Amniotic epithelial cell (primary cell): ENCODE measurements around the gene RANBP9.
A peak's percentile ranks its signal among the peaks of the same experiment; 100 is the strongest.

Experiments
- DNase-seq: peaks from one replicate; pipeline ENCODE4 v3.0.0-alpha.2; 2010; ENCODE audit warnings: low read depth

The RANBP9 gene

DNA sequence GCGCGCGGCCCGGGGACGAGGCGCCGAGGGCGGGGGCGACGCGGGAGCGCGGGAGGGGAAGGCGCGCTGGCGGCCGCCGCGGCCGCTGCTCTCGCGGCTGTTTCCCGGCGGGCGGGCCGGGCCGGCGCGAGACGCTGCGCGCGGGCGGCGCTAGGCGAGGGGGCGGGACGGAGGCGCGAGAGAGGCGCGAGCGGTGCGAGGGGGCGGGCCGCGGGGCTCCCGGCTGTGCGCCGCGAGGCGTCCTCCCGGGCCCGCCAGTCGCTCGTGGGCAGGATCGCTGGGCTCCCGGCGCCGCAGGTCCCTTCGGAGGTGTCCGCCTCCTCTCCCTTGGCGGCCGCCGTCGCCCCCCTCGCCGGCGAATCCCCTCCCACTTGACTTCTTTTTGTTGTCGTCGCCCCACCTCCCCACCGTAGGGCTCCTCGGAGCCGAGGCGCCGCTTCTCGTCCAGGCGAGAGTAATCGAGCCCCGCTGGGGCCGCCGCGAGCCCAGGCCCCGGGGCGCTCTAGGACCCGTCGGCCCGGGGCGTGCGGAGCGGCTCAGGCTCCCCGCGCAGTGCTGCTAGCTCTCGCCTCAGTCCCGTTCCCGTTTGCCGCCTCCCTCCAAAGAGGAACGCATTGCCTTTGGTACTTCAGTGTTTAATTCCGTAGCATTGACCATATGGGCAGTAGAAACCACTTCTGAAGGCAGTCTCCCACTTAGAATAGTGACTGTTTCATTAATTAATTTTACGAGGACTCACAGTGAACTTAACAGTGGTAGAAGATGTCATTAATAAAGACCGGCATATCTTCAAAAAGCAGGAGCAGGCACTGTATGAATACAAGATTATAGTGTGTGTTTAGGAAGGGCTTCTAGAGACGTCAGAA, at the start of gene RANBP9:
RANBP9 (minus strand) TSS at position 103 of the 866 bp plus-strand sequence. CDS start 330 bp downstream, outside the sequence.
- peak; percentile 87 for DNase-seq

DNA sequence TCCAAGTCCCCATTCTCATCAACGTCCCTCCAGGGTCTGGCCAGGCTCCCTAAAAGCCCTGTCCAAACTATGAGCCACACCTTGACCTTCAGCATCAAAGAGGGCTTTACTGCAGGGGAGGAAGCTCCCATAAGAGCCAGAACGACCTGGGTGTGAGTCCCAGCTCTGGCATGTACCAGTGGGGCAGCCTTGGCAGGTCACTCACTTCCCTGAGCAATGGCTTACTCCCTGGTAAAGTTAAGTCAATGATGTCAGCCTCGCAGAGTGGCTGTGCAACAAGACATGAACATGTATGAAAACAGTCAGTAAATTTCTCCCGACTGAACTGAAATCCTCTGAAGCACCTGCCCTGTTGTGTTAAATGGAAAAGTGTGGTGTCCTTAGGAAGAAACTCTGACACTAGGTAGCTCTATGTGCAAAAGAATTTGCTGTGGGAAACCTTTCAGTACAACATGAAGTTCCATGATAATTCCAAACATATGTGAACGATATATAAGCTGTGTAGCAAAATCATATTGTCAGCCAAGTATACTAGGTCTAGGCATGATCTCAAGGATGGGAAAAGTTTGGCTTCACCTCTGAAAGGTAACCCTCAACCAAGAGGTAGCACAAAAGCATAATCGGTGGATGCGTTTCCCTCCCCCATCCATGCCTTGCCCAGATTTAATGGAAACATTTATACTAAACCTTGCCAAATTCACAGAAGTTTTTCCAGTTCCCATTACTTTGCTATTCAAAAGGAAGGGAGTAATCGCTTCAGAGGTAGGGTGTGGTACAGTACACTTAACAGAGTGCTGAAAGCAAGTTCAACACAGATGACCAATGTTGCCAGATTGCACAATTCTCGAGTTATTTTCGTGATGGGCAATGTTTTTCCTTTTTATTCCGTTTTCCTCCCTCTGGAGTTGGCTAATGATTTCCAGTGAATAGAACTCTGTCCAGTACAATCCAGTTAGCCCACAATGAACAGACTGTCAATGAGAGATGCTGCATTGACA, 49.0 kb upstream of the RANBP9 start:
- DNase-seq = peak; percentile 81

DNA sequence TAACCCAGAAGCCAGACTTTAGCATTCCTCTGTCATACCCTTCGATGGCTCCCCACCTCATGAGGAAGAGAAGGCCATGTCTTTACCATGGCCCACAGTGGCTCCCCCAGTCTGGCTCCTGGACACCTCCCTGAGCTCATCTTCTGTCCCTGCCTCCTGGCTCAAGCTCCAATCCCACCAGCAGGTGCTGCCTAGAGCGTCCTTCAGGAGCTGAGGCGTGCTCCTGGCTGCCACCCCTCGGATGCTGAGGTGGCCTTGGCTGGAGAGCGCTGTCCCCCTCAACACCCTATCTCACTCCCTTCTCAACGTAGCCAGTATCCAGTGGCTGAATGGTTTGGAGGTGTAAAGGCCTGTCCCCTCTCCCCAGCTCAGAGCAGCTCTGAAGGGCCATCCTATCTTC, 47.4 kb upstream of the RANBP9 start:
- DNase-seq = no peak

DNA sequence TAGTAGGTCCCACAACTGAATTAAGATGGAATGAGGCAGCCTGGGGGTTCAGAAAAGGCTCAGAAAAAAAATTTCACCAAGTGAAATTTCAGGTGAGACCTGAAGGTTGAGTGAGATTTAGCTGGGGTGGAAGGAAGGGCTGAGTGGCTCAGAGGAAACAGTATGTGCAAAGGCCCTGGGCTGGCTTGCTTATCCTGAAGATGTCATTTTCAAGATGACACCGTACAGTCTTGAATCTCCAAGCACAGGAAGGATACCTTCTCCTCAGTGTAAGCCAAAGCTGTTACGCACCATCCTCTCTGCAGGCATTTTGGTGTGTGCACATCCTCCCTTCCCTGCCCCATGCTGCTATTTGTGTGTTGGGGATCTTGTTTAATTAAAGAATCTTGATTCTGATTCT, 43.0 kb upstream of the RANBP9 start:
- no peak for DNase-seq

DNA sequence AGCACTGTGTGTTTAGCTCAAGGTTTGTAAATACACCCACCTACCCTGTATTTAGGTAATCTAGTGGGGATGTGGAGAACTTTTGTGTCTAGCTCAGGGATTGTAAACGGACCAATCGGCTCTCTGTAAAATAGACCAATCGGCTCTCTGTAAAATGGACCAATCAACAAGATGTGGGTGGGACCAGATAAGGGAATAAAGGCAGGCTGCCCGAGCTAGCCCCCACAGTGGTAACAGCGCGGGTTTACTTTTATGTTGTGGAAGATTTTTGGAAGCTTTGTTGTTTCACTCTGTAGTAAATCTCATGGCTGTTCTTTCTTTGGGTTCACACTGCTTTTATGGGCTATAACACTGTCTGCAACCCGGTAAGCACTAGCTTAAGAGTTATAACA, 32.1 kb upstream of the RANBP9 start:
- no peak for DNase-seq

DNA sequence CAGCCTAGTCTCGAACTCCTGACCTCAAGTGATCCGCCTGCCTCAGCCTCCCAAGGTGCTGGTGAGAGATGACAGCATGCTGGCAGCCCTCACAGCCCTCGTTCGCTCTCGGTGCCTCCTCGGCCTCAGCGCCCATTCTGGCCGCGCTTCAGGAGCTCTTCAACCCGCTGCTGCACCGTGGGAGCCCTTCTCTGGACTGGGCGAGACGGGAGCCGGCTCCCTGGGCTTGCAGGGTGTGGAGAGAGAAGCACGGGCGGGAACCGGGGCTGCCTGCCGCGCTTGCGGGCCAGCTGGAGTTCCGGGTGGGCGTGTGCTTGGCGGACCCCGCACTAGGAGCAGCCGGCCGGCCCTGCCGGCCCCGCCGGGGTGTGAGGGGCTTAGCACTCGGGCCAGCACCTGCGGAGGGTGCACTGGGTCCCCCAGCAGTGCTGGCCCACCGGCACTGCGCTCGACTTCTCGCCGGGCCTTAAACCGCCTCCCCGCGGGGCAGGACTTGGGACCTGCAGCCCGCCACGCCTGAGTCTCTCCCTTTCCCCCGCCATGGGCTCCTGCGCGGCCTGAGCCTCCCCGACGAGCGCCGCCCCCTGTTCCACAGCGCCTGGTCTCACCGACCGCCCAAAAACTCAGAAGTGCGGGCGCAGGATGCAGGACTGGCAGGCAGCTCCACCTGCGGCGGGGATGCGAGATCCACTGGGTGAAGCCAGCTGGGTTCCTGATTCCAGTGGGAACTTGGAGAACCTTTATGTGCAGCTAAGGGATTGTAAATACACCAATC, 31.5 kb upstream of the RANBP9 start:
- no peak for DNase-seq

DNA sequence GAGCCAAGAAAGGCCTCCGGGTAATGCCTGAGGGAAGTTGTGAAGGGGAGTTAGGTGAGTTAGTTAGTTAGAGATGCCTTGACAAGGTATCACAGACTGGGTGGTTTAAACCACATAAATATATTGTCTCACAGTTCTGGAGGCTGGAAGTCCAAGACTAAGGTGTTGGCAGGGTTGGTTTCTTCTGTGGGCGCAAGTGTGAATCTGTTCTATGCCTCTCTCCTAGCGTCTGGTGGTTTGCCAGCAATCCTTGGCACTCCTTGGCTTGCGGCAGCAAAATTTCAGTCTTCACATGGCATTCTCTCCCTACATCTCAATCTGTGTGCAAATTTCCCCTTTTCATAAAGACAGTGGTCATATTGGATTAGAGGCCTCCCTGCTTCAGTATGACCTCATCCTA, 29.7 kb upstream of the RANBP9 start:
- DNase-seq = no peak

DNA sequence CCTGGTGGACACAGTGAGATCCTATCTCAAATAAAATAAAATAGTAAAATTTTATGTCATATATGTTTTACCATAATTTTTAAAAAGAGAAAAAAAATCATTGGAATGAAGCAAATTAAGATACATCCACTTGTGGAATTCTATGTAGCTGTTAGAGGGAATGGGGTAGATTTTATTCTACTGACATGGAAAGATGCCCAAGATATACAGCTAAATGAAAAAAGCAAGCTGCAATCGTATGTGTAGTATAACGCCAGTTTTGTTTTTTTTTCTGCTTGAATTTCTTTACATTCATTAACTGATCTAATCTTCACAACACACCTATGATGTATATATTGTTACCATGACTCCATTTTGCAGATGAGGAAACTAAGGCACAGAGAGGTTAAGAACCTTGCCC, 23.4 kb upstream of the RANBP9 start:
- DNase-seq = no peak

DNA sequence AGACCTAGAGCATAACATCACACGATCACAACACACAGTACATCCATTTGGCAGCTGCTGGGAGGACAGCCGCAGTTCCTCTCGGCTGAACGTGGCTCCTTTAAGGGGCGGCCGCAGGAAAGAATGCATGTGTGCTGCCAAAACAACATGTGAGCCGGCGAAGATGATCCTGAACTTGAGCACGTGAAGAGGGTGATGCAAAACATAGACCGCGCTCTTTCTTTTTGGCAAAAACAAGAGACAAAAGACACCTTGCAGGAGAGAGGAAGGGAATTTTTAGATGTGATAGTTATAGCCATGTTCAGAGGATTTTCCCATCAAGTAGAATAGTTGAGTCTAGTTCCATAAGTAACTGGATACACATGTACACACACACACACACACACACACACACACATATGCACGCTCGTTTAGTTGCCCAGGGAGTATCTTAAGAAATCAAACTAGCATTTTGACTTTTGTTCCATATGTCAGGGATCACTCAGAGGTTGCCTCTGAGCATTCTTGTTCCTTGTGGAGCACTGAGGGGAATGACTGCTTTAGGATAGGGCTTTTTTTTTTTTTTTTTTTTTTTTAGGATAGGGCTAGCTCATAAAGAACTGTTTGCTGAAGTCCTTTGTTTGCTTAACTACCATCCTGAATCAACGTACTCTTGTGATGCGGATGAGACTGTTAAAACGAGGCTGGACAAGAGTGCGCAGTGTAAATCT, 21.7 kb upstream of the RANBP9 start:
- peak; percentile 91 for DNase-seq

DNA sequence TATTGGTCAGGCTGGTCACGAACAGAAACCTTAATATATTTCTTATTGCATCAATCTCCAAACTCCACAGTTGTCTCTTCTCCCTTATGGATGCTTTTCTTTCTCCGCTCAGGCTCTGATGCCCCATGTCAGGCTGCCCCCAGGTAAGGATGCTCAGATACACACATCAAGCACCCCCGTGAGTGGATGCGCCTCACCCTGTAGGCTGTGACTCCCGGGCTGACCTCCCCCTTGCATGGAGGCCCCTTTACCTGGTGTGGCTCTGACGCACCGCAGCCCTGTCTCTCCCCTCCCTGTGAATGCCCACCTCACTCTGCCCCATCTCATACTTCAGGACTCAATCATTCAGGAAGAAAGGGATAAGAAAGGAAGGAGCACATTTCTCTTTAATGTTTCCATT, 19.1 kb upstream of the RANBP9 start:
- DNase-seq = no peak

DNA sequence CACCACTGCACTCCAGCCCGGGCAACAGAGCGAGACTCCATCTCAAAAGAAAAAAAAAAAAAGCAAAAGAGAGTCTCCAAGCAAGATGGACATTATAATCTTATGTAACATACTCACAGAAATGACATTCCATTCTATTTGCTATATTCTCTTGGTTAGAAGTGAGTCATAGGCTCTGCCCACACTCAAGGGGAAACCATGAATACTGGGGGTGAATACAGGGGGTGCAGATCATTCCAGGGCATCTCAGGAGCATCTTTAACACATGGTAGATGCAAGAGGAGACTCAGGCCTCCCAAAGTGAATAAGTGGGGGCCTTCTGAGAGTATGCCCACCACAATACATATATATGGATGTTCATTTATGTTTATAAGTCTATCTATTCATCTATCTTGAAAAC, 18.3 kb upstream of the RANBP9 start:
- DNase-seq = peak; percentile 80

DNA sequence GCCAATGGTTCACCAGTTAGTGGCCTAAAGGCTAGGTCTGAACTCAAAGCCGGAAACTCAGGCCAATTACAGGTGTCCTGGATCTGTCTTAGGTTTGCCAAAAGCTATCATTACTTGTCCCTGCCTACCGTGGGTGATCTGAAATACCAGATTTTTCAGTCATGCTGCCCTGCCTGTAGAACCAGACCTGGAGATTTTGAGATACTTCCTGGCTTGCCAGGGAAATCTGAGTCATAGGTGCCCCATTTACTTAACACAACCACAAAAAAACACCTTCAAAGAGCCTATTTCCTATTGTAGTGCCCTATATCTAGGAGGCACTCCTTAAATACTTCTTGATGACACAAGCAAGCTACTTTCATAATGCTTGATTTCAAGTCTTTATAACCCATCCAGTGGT, 13.9 kb upstream of the RANBP9 start:
- peak; percentile 29 for DNase-seq

DNA sequence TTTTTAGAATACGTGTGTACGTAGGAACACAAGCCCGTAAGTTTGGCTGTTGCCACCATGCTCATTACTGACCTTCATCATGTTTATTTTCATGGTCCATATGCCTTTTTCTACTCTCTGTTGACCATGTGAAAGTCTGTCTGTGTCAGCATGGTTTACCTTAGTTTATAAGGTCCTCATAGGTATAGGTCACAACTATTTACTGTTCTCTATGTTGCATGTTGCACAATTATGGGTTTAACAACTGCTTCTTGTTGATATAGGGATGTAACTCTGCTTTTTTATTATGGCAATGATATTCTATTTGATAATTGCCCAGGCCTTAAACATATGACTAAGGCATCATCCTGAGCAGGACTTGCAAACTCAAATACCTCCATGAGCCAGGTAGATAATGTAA, 13.4 kb upstream of the RANBP9 start:
- DNase-seq = no peak

DNA sequence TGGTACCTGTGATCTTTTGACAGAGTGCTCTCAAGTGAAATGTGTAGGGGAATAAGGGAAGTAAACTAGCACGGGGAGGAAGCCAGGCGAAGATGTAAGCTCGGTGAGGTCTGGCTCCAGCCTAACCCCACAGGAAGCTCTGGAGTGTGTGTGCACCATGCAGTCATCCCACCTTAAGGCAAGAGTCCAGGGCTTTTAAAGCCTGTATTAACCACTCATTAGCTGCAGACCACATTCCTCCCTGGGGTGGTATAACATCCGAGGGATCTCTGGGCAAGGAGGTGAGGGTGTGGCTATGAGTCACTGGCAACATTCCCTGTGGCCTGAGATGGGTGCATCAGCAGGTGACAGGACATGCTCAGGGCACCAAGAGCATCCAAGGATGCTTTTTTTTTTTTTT, 12.5 kb upstream of the RANBP9 start:
- DNase-seq = no peak

DNA sequence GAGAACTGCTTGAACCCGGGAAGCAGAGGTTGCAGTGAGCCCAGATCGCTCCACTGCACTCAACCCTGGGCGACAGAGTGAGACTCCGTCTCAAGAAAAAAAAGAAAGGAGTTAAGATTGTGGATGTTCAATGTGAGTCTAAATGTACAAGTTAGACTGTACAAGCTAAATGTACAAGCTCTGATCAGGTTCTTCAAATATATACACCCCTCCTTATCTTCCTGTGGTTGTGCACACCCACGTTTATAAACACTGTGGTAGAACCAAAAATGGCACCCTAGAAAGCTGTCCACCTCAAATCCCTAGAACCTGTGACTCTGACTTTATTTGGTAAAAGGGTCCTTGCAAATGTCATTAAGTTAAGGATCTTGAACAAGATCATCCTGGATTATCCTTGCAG, 11.2 kb upstream of the RANBP9 start:
- DNase-seq = no peak

DNA sequence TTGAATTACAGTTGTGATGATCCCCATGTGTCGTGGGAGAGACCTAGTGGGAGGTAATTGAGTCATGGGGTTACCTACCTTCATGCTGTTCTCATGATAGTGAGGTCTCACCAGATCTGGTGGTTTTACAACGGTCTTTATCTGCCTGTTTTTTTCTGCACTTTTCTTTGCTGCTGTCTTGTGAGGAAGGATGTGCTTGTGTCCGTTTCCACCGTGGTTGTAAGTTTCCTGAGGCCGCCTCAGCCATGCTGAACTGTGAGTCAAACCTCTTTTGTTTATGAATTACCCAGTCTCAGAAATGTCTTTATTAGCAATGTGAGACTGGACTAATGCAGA, 6.5 kb upstream of the RANBP9 start:
- no peak for DNase-seq

DNA sequence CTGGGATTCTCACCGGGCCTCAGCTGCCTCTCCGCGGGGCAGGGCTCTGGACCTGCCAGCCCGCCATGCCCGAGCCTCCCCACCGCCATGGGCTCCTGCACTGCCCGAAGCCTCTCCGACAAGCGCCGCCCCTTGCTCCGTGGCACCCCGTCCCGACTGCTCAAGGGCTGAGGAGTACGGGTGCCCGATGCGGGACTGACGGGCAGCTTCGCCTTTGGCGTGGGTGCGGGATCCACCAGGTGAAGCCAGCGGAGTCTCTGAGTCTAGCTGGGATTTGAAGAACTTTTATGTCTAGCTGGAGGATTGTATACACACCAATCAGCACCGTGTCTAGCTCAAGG, 5.3 kb upstream of the RANBP9 start:
- no peak for DNase-seq

DNA sequence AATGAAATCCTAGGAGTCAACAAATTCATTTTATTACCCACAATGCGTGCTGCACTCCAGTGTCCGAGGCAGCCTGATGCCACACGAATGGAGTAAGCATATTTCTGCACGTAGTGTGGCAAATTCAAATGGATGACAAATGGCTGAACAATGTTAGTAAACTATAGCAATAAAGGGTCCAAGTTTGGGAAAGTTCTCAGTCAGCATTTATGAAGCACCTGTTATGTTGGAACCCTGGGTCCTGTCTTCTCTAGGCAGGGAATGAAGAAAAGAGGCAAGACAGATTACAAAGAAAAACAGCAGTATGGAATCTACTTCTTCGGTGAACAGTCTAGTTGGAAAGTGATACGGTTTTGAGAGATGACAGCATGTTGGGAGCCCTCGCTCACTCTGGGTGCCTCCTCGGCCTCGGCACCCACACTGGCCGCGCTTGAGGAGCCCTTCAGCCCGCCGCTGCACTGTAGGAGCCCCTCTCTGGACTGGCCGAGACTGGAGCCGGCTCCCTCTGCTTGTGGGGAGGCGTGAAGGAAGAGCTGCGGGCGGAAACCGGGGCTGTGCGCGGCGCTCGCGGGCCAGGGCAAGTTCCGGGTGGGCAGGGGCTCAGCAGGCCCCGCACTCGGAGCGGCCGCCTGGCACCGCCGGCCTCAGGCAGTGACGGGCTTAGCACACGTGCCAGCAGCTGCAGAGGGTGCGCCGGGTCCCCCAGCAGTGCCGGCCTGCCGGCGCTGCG, 4.8 kb upstream of the RANBP9 start:
- no peak for DNase-seq

DNA sequence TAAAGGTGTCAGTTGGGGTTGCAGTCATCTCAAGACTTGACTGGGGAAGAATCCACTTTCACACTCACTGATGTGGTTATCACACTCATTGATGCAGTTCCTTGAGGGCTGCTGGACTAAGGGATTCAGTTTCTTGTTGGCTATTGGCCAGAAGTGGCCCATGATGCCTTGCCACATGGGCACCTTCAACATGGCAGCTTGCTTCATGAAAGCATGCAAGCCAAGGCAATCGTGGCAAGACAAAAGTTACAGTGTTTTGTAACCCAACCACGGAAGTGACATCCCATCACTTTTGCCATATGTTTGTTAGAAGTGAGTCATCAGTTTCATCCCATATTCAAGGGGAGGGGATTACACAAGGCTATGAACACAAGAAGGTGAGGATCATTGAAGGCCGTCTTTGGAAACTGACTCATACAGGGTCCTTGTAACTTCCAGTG, 3.8 kb upstream of the RANBP9 start:
- peak; percentile 55 for DNase-seq

DNA sequence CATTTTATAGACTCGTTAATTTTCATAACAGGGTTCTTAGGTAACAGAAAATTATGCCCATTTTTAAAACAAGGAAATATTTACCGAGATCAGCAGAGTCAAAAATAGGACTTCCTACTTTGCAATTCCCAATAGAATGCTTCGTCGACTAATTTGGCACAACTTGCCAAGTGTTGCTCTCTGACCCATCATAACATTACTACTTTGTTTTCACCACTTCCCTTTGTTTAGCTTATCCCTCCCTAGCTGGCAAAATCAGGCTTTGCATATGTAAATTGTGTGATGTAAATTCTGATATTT, 914 bp upstream of the RANBP9 start:
- DNase-seq = no peak

DNA sequence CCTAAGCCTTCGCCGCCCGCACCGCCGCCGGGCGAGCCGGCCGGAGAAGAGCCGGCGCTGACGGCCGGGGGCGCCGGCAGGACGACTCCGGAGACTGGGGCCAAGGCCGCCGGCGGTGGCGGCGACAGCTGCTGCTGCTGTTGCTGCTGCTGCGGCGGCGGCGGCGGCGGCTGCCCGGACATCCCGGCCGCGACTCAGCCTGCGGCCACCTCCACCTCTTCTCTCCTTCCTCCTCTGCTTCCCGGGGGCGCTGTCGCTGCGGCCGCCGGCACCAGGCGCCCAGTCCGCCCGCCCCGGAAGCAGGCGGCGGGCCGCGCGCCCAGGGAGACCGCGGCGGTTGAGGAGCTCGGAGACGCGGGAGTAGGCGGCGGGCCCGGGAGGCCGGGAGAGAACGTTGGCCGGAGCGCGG, 307 bp downstream of the RANBP9 start:
- DNase-seq = no peak
